22Rv1 (cell line): Measurements from ENCODE around the gene KLRF2.

Experiments
- H3K27ac ChIP-seq: fragments of 450-650 bp; 2 replicates; pipeline ENCODE4 v1.5.1; 2017
- ZFX ChIP-seq: fragments of 450-650 bp; IDR thresholded peaks from 2 replicates; pipeline ENCODE4 v1.6.1; 2017; ENCODE audit warnings: antibody characterized with exemption, borderline replicate concordance
- TF ChIP-seq, protein P1 (sequence below): fragments of 450-650 bp; IDR thresholded peaks from 2 replicates; pipeline ENCODE4 v1.5.1; 2017; ENCODE audit warnings: mild to moderate bottlenecking

KLRF2 gene

DNA sequence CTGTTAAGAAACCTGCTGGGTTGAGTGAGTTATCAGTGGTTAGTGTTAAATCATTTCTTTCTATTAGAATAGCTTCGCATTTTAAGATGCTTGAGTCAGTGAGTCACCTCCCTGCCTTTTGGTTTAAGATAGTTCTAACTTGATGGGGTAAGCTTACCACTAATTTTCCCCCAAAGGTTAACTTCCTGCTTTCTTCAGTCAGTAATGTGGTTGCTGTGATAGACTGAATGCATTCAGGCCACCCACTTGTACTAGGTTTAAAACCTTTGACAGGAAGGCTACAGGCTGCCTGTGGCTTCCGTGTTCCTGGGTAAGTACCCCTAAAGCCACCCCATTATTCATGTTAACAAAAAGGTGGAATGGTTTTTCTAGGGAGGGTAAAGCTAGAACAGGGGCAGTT lies 25.6 kb downstream of the KLRF2 start:
- no peak overlapping the region for H3K27ac ChIP-seq
- TF ChIP-seq ZFX = no peak
- TF ChIP-seq, protein P1, sequence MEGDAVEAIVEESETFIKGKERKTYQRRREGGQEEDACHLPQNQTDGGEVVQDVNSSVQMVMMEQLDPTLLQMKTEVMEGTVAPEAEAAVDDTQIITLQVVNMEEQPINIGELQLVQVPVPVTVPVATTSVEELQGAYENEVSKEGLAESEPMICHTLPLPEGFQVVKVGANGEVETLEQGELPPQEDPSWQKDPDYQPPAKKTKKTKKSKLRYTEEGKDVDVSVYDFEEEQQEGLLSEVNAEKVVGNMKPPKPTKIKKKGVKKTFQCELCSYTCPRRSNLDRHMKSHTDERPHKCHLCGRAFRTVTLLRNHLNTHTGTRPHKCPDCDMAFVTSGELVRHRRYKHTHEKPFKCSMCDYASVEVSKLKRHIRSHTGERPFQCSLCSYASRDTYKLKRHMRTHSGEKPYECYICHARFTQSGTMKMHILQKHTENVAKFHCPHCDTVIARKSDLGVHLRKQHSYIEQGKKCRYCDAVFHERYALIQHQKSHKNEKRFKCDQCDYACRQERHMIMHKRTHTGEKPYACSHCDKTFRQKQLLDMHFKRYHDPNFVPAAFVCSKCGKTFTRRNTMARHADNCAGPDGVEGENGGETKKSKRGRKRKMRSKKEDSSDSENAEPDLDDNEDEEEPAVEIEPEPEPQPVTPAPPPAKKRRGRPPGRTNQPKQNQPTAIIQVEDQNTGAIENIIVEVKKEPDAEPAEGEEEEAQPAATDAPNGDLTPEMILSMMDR = no peak

DNA sequence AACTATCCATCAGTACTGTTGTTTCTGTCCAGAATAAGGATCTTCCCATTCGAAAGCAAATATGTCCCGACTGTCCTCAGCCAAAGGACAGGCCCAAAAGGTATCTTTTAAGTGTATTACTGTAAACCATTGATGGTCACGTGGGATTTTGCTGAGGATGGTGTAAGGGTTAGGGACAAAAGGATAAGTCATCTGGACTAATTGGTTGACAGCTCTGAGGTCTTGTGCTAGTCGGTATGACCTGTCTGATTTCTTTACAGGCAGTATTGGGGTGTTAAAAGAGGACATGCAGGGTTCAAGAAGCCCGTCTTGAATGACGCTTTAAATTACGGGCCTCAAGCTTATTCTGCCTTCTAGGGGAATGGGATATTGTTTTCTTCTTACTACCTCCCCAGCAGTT lies 26.5 kb downstream of the KLRF2 start:
- H3K27ac ChIP-seq = no peak overlapping the region
- TF ChIP-seq, protein P1 = no peak
- TF ChIP-seq ZFX = no peak

DNA sequence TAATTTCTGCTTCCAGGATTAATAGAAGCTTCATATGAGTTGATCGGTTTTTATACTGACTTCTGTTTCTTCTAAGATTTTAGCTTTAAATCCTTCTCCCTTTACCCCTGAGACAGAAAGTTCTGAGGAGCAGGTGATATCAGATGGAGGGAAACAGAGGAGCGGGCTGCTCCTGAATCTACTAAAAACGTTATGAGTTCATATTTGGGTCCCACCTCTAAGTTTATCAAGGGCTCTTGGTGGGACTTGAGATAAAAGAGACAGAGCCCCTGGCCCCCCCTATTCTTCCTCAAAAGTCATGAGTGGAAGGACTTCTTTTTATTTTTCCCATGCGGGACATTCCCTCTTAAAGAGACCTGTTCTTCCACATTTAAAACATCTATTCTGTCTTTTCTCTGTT lies 27.1 kb downstream of the KLRF2 start:
- TF ChIP-seq, protein P1 = no peak
- TF ChIP-seq ZFX = no peak
- no peak overlapping the region for H3K27ac ChIP-seq

DNA sequence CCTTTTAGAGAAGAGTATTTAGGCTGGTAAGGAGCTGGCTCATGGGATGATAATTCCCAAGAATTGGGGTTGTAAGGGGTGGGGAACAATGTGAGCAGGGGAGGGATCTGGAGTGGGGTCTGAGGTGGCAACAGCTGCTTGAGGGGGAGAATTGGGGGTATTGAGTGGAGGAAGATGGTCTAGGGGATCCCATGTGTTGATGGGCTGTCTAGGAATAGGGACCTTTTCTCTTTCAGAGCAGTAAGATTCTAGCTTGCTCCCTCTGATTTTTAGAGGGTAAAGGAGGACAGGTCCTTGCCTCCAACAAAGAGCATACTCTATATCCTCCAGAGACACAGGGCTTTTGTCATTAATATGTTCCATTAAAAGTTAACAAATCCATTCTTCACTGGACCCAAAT lies 28.4 kb downstream of the KLRF2 start:
- no peak overlapping the region for H3K27ac ChIP-seq
- no peak for TF ChIP-seq ZFX
- TF ChIP-seq, protein P1 = no peak

DNA sequence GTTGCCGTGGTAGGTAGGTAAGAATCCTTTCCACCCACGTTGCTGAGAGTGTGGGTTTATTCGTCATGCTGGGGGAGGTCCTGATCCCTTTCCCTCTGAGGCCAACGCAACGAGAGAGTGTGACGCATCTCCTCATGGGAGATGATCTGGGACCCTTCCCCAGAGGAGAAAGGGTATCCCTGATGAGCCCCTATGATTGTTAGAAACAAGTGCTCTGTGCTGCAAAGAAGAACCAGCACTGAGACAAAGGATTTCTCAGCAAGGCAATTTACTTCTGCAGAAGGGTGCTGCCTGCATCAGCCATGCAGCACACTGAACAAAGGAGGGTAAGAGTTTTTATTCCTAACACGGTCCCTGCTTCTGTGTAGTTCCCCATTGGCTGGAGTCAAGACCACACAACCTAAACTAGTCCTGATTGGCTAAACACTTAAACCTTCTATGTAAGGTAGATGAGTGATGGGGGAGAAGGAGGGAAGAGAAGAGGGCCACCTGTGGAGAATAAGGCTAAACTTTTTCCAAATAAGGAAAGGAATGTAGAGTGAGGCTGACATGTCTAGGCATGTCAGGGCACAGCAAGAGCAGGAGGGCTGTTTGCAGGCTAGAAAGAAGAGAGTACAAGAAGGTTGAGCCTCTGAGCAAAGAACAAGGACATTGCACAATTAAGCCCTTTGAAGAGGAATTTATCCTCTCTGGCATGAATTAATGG lies 29.6 kb downstream of the KLRF2 start:
- no peak overlapping the region for H3K27ac ChIP-seq
- TF ChIP-seq ZFX = no peak
- TF ChIP-seq, protein P1 = no peak

DNA sequence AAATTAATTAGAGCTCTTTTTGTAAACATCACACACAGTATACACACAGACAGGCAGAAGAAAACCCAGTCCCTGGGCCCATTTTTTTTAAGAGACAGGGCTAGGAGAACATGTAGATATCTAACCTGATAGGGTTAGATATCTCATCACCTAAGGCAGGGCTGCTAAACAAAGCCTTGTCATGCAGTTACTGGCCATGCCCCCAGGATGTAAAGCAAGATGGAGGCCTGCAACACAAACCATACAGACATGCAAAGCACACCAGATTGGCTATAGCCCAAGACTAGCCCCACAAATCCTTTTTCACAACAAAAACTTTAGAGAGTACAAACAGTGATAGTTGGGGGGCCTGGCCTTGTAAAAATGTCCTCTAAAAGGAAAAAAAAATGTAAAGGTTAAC lies 30.4 kb downstream of the KLRF2 start:
- TF ChIP-seq, protein P1 = no peak
- no peak for TF ChIP-seq ZFX
- no peak overlapping the region for H3K27ac ChIP-seq

DNA sequence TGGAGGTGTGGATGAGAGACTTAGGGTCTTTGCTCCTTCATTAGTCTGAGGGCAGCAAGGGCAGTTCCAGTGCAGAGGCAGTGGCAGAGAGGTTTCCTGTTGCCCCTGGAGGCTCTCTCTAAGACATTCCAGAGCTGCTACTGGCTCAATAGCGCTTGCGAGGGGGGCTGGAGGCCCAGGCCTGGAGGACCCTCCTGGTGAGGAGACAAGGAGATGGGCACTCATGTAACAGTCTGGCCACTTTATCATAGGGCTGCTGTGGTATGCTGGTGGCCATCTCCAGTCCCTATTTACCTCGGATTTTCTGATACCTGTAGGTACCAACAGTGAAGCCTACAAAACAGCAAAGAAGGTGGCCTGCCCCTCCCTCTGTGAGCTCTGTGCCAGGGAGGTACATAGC lies 38.2 kb downstream of the KLRF2 start:
- TF ChIP-seq ZFX = no peak
- TF ChIP-seq, protein P1 = no peak
- H3K27ac ChIP-seq = no peak overlapping the region
